ENCODE results near the gene B3GNT2.
"Not testable (repeated sequence)": the region's sequence is repeated elsewhere in the genome, so short reads cannot be mapped to it uniquely, and the experiment has no call there.

Gene B3GNT2

DNA sequence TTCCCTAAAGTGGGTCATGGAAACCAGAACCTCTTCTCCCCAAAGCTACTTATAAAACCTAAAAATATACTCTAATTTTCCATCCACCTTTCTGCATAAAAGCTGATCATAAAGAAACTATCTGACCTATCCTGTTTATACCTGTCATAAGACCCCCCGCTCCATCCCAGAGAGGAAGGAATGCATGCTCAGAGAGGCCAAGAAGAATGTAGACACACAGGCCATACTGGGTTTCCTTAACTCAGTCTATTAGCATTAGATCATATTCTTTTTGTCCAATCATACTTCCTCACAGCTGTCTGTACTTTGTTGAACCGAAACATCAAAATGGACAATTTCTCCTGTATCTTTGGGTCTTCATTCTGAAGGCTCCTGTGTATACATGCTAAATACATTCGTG is 52.3 kb downstream of the B3GNT2 start:
- no peak for DNase-seq

DNA sequence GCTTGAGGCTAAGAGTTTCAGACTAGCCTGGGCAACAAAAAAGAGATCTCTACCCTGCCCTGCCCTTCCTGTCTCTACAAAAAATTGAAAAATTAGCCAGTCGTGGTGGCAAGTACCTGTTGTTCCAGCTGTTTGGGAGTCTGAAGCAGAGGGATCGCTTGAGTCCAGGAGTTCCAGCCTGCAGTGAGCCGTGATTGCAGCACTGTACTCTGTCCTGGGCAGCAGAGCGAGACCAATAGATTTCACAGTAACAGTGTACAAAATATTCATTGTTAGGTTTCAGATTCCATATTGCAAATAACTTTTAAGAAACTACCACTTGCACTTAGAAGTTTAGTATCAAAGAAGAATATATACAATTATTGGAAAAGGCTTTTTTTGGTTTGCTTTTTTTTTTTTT is 54.3 kb downstream of the B3GNT2 start:
- DNase-seq = no peak

DNA sequence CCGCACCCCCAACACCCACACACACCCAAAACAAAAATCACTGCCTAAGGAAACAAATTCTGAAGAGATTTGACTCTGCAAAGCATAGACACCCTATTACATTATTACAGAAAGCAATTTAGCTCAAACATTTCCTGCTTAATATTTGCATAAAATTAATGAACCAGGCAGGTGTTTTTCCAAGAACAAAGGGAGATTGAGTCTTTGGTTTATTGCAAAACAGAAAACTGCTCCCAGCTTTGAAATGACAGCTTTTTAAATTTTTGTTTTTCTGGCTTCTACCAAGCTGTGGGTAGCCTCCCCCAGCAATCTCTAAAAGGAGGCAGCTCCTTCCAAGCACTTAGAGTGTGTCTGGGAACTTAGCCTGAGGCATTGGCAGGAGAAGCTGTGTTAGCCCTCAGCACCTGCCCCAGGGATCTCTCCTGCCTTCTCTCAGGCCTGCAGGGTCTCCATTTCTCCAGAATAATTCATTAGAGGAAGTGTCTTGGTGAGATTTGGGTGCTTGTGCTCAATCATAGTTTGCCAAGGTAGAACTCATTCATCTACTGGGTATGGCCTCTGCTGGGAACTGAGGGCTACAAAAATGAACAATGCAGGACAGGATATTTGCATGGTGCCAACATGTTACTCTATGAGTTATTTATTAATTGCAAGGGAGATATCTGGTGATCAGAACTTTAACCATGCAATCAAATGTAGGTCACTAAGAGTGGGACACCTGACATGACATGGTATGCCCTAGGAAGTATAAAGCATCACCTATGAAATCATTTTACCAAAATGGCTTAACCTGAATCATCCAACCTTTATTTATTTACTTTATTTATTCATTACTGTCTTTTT is 58.7 kb downstream of the B3GNT2 start:
- no peak for DNase-seq

DNA sequence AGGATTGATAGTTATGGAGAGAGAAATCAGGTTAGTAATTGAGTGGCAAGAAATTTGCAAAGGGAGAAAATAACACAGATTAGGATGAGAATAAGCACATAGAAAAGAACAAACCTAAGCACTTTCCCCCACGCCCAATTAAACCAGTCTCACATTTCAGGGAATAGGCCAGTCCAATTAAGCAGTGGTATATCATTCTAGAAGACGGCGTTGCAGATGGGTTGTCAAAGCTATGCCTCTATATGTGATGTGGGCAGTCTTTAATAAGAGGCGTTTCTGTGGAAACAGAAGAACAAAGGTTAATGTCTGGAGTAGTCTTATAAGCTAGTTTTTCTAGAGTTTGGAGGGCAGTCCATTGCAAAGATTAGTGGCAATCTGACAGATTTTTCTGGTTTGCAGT is 61.6 kb downstream of the B3GNT2 start:
- DNase-seq = no peak

DNA sequence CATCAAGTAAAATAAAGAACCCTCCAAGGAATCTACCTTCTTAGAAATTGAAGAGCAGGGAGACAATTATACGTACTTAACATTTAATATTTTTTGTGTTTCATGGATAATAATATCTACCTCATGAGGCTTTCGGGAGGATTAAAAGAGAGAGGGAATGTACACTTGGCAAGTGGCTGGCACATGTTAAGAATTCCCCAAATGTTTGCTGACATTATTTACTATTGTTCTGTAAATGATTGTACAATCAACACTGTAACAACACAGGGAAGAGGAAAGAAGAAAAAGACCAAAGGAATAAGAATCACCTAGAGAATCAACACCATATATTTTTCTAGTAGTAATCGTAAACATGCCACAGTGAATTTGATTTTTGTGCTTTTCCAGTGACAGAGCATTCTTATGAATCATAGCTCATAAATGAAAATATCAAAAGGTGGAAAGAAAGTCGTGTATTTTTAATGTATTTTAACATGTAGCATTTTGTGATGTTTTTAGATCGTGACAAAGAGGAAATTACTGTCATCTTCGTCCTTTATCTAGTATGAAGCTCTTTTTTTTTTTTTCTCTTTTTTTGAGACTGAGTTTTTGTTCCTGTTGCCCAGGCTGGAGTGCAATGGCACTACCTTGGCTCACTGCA is 67.3 kb downstream of the B3GNT2 start:
- DNase-seq = no peak

DNA sequence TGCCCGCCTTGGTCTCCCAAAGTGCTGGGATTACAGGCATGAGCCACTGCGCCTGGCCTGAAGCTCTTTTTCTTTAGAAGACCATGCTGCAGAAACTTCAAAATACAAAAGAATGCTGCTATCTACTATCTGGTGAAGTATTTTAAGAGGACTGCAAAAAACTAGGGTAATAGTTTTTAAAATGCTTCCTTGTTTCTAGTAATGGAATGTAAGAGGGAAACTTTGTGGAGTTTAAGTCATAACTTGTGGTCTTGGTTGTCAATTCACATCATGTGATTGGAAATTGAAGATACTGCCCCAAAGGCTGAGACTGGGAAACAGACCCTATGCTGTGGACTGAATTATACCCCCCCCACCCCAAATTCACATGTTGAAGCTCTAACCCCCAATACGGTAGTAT is 68.3 kb downstream of the B3GNT2 start:
- no peak for DNase-seq

DNA sequence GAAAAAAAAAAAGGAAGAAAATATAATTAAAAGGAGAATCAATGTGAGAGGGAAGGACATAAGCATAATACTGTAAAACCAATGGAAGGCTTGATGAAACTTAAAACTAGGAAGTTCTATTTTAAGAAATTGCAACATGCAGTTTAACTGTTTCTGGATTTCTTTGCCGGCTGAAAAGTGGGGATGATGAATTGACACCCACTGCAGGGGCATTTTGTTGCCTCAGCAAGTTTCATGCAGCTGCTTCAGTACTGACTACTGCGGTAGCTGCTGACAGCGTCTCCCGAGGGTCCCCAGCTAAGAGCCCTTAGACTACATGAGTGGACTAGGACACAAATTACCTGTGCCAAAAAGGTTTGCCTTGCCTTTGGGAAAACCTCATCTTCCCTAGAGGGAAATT is 69.2 kb downstream of the B3GNT2 start:
- no peak for DNase-seq

DNA sequence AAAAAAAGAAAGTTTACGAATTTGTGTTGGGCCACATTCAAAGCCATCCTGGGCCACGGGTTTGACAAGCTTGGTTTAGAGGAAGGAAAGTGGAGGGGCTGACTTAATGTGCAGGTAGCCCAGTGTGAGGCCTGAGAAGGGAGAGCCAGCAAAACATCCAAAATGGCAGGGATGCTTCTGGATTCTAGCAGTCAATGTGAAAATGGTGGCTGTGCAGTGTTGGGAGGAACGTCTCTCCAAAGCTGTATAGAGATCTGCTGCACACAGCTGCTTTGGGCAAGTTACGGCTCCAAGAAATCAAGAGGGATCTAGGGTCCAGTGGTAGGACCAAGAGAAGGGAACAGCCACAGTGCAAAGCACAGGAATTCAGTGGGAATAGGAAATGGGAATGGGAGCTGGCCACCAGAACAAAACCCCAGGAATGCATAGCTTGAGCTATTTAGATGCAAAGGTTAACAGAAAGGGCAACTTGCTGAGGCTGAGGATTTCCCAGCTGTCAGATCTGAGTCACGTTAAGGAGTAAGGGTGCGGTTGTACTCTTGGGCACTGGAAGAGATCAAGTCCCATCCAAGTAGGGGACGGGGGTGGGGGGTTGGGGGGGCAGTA is 70.6 kb downstream of the B3GNT2 start:
- no peak for DNase-seq

DNA sequence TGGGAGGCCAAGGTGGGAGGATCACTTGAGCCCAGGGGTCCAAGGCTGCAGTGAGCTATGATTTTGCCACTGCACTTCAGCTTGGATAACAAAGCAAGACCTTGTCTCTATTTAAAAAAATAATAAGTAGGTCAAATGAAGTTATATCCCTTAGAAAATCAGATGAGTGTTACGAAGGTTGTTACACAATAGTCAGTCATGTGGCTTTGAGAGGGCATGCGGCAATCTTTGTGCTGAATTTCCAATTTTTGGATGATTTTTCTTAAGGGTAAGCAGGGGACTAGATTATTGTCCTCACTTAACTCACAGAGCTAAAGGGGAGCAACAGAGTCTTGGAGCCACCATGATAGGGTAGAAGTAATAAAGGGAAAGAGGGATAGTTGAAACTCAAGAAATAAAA is 71.8 kb downstream of the B3GNT2 start:
- no peak for DNase-seq

DNA sequence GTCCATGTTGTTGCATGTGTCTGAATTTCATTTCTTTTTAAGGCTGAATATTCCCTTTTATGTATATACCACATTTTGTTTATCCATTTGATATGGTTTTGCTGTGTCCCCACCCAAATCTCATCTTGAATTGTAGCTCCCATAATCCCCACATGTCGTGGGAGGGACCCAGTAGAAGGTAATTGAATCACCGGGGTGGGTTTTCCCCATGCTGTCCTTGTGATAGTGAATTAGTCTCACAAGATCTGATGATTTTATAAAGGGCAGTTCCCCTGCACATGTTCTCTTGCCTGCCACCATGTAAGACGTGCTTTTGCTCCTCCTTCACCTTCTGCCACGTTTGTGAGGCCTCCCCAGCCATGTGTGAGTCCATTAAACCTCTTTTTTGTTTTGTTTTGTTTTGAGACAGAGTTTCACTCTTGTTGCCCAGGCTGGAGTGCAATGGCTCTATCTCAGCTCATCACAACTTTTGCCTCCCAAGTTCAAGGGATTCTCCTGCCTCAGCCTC is 72.8 kb downstream of the B3GNT2 start:
- DNase-seq = not testable (repeated sequence)

DNA sequence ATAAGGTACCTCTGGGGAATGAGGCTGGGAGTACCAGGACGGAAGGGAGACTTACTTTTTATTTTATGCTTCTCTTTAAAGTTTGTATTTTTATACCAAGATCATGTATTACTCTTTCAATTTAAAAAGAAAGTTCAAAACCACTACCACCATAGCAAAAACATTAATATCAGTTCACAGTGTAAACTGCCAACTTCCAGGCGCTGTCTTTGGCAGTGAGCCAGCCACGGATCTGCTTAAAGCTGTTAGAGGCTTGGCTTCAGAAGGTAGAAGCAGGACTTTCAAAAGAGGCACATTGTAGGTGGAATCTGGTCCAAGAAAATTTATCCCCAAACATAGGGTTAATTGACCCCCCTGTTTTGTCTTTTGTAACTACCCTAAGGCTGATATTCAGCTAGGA is 74.8 kb downstream of the B3GNT2 start:
- DNase-seq = no peak
